HG03097 (cell line): ENCODE data around the gene STPG1.
"Not testable (repeated sequence)": the region's sequence is repeated elsewhere in the genome, so short reads cannot be mapped to it uniquely, and the experiment has no call there.

Experiments
- ATAC-seq: cut with Tn5 transposase; IDR thresholded peaks from one replicate; pipeline ENCODE4 v1.9.1; 2021; ENCODE audit not compliant: unreplicated experiment, low FRiP score

The STPG1 gene, protein sequence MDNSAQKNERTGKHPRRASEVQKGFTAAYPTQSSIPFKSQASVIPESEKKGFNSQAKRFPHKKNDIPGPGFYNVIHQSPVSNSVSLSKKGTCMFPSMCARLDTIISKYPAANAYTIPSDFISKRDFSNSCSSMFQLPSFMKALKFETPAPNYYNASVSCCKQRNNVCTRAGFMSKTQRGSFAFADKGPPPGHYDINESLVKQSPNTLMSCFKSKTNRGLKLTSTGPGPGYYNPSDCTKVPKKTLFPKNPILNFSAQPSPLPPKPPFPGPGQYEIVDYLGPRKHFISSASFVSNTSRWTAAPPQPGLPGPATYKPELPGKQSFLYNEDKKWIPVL

DNA sequence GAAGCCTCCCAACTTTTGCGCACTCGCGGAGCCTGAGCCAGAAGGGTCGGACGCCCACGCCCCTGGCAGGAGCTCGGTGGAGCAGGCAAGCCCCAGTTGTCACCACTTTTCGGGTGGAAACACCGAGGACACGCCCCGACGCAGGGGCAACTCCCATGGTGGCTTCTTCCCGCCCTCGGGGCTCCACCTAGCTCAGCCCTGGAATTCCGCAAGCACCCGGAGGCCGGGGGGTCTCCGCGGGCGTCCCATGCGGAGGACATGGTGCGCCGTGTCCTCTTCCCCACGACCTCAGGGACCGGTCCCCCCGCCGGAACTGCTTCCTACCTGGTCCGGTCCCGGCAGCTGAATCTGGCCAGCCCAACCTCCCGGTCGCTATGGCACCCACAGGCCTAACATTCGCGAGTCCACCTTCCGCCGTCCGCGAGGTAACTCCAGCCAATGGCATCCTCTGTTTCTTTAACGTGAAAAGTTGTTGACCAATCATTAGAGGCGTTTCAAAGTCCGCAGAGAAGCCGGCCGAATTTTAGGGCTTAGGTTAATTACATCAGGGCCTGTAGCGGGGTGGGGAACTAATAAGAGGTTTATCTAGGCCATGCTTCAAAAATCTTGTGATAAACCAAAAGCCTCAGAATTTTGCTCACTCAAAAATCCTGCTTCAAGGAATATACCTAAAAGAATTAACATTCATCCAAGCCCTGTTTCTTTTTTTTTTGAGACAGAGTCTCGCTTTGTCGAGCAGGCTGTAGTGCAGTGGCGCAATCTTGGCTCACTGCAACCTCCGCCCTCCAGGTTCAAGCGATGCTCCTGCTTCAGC lies at the start of gene STPG1:
STPG1 (minus strand) TSS at position 433 of the 814 bp plus-strand sequence. CDS start 12,394 bp downstream, outside the sequence.
- no peak for ATAC-seq

DNA sequence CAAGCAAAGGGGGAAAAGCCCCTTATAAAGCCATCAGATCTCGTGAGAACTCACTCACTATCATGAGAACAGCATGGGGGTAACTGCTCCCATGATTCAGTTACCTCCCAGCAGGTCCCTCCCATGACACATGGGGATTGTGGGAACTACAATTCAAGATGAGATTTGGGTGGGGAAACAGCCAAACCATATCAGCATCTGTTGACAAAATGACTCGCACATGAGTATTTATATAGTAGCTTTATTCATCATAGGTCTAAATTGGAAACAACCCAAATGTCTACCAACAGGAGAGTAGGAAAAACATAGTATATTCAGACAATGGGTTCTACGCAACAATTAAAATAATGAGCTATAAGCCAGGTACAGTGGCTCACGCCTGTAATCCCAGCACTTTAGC lies 48.5 kb upstream of the STPG1 start:
- ATAC-seq: not testable (repeated sequence)

DNA sequence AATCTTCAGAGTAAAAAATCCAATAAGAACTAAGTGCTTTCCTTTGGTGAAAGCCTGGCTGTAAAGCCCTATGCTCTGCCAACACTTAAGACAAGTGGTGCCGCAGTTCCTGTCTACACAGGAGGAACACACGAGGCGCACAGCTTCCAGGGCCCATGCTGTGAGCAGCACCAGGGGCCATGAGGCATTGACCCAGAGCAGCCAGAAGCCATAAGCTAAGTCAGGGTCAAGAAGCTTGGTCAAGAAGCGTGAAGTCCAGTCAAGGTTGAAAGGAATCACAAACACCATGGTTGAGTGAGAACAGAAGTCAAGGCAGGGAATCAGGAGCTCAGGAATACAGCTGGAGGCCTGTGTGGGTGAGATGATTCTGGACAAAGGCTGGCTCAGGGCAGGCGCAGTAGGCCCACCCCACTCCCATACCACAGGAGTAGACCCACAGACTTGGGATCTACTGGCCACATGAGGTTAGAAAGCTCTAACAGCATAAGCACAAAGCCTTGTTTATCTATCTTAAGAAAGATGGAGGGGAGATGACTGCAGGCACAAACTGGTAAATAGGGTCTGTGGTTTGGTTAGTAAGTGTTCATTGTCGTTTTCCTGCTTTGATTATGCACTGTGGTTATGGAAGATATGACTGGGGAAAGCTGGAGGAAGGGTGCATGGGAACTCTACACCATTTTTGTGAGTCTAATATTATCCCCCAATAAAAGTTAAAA lies 46.1 kb upstream of the STPG1 start:
- no peak for ATAC-seq

DNA sequence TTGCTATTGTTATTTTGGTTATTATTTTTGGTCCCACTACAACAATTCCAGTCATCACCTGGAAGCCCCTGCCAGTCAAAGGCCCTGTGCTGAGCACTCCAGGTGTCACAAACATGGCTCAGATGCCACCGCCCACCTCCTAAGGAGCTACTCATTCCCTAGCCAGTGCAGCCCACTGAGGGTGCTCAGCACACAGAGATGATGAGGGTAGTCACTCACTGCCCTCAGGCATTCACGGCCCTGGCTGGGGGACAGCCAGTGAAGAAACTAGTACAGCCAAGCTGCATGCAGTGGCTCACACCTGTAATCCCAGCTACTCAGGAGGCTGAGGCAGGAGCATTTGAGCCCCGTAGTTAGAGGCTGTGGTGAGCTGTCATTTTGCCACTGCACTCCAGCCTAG lies 44.3 kb upstream of the STPG1 start:
- no peak for ATAC-seq

DNA sequence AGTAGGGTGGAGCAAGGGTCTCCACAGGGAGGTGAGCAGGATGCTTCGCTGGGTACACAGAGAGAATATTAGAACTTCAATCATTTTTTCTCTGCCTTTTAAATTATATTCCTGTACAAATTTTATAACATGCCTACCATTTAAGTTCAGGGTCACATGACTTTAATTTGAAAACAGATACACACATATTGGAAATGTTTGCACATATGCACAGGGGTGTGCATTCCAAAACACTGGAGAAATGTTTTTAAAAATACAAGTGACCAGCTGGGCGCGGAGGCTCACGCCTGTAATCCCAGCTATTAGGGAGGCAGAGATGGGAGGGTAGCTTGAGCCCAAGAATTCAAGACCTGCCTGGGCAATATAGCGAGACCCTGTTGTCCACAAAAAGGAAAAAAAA lies 41.7 kb upstream of the STPG1 start:
- ATAC-seq: no peak

DNA sequence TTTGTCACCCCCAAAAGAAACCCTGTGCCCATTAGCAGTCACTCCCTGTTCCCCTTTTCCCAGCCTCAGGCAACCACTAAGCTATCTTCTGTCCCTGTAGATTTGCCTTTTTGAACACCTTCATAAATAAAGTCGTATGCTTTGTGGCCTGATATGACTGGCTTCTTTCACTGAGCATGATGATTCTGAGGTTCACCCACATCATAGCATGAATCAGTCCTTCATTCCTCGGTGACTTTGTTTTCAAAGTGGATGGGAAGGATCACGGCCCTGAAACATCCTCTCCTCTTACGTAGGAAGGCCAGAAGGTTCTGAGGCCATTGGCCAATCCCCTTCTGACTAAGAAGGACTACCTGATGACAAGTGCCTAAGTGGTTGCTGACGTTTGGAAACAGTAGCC lies 41.1 kb upstream of the STPG1 start:
- no peak for ATAC-seq

DNA sequence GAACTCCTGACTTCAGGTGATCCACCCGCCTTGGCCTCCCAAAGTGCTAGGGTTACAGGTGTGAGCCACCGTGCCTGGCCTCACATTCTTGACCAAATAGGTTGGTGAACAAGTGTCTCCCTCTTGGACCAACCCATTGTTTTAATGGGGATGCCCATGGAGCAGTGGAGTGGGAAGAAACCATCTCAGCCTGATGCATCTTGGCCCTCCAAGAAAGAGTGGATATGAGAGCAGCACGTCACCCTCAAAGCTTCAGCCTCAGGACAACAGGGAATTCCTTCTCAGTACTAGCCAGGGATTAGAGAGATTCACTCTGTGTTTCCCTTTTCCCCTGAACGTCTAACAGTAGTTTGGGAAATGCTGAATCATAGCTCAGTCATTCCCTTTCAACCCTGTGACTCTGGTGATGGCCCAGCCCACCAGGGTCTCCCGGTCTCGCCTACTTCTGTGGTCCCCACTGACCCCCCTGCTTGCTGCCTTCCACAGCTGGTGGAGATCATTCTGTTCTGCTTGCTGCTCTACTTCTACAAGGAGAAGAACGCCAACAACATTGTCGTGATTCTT lies 39.4 kb upstream of the STPG1 start:
- ATAC-seq: no peak

DNA sequence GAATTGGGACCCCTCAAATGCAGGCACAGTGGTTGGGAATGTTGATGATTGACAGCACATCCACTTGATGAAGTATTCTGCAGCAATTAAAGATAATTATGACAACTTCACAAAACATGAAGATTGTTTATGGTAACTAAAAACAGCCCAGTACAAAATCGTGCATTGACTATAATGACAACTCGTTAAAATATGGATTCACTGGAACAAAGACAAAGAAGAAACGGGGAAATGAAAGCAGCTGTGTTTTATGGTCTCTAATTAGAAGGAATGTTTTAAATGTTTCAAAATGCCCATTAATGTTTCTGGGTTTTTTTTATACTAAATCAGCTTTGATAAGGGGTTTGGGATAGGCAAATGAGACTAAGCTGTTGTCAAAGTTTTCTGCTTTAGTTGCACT lies 38.2 kb upstream of the STPG1 start:
- ATAC-seq: no peak

DNA sequence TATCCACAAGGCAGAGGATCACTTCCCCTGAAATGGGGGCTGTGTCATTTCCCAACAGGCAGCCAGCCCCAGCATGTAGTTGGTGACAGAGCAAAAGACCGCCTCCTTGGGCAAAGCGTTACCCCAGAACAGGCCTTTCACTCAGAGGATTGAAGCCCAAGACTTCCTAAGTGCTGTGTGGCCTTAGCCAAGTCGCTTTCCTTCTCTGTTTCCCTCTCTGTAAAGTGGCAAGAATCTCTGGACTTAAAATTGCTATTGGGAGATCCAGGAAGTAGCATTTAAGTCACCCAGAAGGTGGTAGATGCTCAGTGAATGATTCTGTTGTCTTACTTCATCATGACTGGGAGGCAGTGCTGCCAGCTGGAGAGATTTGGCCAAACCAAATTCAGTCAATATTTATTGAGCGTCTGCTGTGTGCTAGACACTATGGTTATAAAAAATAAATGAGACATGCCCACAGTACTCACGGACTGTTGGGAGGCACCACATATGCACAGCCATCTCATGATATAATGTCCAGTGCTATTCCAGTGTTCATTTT lies 37.3 kb upstream of the STPG1 start:
- ATAC-seq: no peak

DNA sequence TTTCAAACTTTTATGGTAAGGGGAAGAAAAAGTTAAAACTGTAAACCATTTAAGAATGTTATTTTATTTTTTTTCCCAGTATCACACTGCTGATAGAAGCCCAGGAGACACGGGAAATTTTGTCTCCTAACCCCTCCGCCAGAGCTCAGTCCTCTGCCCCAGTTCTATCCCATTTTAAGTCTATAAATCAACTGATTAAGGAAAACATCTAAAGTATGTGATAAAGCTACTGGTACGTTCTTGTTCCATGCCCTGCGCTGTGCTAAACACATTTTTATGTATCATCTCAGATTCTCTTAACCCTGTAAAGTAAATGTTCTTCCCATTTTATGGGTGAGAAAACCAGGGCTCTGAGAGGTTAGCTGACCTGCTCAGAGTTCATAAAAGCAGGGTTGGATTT lies 36.7 kb upstream of the STPG1 start:
- no peak for ATAC-seq

DNA sequence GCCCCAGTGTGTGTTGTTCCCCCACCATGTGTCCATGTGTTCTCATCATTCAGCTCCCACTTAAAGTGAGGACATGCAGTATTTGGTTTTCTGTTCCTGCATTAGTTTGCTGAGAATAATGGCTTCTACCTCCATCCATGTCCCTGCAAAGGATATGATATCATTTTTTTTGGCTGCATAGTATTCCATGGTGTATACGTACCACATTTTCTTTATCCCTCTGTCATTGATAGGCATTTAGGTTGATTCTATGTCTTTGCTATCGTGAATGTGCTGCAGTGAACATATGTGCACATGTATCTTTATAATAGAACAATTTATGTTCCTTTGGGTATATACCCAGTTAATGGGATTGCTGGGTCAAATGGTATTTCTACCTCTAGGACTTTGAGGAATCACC lies 32.9 kb upstream of the STPG1 start:
- not testable (repeated sequence) for ATAC-seq

DNA sequence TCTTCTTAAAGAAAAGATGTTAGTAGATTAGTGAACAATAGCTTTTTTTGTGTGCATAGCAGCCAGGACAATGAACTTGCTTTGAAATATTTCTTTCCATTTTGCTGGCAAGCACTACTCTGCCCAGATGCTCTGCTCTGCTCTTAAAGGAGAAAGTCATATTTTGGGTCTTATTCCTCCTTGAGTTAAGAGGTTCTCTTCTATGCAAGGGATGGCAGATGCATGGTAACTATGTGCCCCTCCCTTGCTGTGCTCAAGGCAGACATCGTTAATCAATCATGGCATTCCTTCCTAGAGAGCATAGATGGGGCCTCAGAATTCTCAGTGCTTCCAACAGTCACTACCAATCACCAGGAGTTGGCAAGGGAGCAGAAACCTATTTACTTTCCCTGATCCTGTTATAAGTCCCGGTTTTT lies 29.7 kb upstream of the STPG1 start:
- no peak for ATAC-seq

DNA sequence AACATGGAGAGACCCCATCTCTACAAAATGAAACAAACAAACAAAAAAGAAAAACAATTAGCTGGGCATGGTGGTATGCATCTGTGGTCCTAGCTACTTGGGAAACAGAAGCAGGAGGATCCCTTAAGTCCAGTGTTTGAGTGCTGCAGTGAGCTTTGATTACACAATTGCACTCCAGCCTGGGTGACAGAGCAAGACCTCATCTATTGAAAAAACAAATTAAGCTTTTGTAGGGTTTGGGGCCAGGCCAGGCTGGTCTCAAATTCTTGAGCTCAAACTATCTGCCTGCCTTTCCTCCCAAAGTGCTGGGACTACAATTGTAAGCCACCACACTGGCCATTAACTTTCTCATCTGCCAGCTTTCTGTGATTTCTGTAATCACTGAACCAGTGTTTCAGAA lies 29.2 kb upstream of the STPG1 start:
- ATAC-seq: no peak

DNA sequence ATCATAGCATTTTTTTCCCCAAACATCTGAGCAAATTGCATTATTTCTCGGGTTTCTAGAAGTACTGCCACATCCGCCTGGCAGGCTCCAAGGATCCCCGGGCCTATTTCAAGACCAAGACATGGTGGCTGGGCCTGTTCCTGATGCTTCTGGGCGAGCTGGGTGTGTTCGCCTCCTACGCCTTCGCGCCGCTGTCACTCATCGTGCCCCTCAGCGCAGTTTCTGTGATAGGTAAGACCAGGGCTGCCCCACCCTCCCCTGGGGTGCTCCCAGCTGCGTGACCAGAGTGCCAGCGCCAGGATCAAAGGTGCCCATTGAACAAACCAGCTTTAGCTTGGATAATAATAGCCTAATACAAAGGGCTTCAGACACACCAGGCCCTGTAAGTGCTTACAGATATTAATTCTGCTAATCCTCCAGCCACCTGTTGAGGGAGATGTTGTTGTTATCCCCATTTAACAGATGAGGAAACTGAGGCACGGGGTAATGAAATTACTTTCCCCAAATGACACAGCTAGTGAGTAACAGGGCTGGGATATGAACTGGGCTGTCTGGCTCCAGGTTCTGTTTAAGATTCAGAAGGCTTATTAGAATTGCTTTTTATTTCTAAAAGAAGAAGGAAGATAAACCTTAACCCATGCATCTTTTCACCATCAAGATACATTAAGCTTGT lies 28.6 kb upstream of the STPG1 start:
- ATAC-seq: no peak

DNA sequence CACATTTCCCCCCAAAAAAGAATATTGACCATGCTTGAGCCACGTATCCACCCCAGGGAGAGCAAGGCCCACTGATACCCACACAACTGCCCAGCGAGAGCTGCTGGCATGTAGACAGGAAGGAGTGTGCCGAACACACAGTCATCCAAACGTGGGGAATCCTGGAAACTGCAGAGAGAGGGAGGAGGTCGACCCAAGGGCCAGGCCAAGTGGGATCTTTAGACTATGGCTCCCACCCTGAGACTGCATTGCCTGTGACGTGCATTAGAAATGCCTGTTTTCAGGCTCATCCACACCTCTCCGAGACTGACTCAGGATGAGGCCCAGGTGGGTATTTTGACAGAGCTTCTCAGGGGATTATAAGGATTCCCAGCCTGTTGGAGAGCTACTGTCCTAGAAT lies 27.9 kb upstream of the STPG1 start:
- no peak for ATAC-seq

DNA sequence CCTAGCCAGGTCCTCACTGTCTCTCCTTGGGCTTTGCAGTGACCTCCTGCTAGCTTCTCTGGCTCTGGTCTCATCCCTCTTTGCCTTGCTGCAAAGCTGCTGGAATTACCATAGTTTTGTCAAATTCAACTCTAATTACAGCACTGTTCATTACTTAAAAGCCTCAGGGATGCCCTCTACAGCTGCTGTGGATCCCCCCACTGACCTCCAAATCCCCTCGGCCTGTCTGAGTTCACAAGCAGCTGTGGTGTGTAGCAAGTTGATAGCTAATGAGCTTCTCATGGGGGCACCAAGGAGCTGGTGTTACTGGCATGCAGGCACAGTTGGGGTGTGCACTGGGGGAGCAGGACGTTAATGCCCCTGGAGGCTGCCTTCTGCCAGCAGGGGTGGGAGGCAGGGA lies 26.9 kb upstream of the STPG1 start:
- ATAC-seq: no peak

DNA sequence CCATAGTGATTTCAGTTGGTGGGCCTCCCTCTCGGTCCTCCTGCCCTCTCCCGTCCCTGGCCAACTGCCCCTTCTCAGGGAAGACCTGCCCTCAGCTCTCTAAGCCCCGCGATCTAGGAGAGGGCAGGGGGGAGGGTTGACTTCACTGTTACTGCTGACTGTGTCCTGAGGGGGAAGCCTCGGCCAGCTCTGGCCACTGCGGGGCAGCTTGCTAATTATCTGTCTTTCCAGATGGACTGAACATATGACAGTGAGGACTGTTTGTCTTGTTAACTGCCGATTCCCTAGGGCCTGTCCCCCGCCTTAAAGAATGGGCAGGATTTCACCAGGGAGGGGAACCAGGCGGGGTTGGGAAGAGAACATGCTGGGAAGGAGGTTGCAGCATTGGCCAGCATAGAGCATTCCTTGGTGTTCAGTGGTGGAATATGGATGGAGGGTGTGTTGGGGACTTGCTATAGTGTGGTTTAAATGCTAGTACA lies 24.9 kb upstream of the STPG1 start:
- no peak for ATAC-seq

DNA sequence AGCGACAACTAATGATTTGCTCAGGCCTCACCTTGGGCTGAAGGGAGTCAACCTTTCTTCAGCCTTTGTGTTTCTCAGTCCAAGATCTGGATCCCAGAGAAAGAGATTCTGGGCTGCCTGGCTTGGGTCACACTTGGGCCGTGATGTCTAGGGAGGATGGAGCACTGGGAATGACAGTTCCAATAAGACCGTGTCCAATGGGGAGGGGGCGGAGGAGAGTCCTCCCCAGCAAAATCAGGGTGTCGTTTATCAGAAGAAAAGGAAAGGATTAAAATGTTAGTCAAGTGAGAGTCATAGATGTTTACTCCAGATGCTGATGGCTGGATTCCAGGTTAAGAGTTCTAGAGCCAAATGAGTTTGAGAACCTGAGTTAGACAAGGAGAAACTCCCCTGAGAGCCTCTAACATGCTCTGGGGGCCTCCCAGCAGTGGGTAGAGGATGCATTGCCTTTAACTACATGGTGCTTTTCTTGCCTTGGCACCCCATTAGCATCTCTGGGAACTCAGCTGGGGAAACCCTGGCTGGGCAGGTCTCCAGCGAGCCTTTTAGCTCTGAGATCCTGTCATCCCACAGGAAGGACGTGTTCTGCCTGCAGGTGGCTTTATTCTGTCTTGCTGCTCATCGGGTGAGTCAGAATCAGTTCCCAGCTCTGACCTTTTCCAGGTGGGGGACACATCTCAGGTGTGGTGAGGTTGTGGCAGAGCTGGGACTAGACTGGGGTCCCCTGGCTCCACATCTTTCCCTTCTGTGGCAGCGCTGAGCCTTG lies 24.2 kb upstream of the STPG1 start:
- no peak for ATAC-seq

DNA sequence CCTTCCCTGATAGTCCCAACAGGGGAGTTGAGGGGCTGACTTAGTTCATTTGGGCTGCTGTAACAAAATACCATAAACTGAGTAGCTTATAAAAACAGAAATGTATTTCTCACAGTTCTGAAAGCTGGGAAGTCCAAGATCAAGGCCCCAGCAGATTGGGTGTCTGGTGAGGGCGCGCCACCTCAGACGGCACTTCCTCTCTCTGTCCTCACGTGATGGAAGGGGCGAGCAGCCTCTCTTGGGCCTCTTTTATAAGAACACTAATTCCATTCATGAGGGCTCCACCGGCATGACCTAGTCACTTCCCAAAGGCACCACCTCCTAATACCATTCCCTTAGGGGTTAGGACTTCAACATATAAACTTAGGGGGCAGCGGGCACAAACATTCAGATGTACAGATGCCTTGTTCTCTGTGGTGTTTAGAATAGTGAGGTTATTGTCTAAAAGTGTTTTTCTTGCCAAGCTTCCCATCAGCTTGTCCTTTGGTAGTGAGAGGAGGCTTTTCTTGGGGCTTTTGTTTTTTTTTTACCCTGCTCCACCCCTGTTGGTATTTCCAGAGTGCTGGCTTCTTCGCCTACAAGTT lies 22.3 kb upstream of the STPG1 start:
- no peak for ATAC-seq
